Activated CD4-positive, alpha-beta memory T cell treated with anti-CD3 and anti-CD28 coated beads for 36 hours (primary cell): ENCODE data around the gene SH3TC2. TPM values are rescaled to one million over a fixed set of nuclear protein-coding genes. Genes with fewer than 3 reads are reported as not detected.

Experiments used
- CTCF ChIA-PET: fragments of 350-600 bp; sonication (Branson Sonifier 250); formaldehyde crosslinking; loops from one replicate; lab custom pipeline; 2021; ENCODE audit warnings: antibody characterized with exemption, inconsistent platforms; lab: Charles Lee
- POLR2A ChIA-PET: fragments of 350-600 bp; sonication (Branson Sonifier 250); formaldehyde crosslinking; loops from one replicate; lab custom pipeline; 2021; ENCODE audit warnings: antibody characterized with exemption; lab: Charles Lee
- DNase-seq: peaks from one replicate; pipeline ENCODE4 v3.0.0-alpha.2; 2020
- H3K27ac Mint-ChIP-seq: one replicate; pipeline ENCODE4 v1.8.0; 2021; ENCODE audit warnings: mixed read lengths
- H3K27me3 Mint-ChIP-seq: one replicate; pipeline ENCODE4 v1.8.0; 2021; ENCODE audit warnings: mixed read lengths
- H3K36me3 Mint-ChIP-seq: one replicate; pipeline ENCODE4 v1.8.0; 2021; ENCODE audit warnings: mixed read lengths
- H3K4me1 Mint-ChIP-seq: one replicate; pipeline ENCODE4 v1.8.0; 2021; ENCODE audit warnings: low read depth, mixed read lengths
- H3K4me3 Mint-ChIP-seq: one replicate; pipeline ENCODE4 v1.8.0; 2021; ENCODE audit warnings: mild to moderate bottlenecking, mixed read lengths
- H3K9me3 Mint-ChIP-seq: one replicate; pipeline ENCODE4 v1.8.0; 2021; ENCODE audit warnings: mixed read lengths
- intact Hi-C: fragments of 100-400 bp; cut with micrococcal nuclease; formaldehyde crosslinking; loops from one replicate; pipeline ENCODE4 v1.15.1; 2023
- total RNA-seq, 2 experiments: library from RNA; stranded (reverse); gene quantifications; one replicate each; pipeline ENCODE4 v1.2.3, GENCODE V29; 2021

The SH3TC2 gene
- total RNA-seq, 2 experiments from 2014 or later = not detected

GRCh38 chr5:149054416-149054815, 8.4 kb downstream of the SH3TC2 start:
- ChIA-PET CTCF (no interaction called here), POLR2A (no interaction called here)
- H3K9me3 Mint-ChIP-seq = no peaks in the 10 kb centered on the region
- peaks cover 2% of the 10 kb centered on the region for H3K27me3 Mint-ChIP-seq
- no peaks in the 10 kb centered on the region for H3K4me1 Mint-ChIP-seq
- H3K4me3 Mint-ChIP-seq = no peak overlapping the region
- H3K36me3 Mint-ChIP-seq = no peaks in the 10 kb centered on the region
- intact Hi-C loops = no loop called here
- DNase-seq = no peak
- no peak overlapping the region for H3K27ac Mint-ChIP-seq

DNA sequence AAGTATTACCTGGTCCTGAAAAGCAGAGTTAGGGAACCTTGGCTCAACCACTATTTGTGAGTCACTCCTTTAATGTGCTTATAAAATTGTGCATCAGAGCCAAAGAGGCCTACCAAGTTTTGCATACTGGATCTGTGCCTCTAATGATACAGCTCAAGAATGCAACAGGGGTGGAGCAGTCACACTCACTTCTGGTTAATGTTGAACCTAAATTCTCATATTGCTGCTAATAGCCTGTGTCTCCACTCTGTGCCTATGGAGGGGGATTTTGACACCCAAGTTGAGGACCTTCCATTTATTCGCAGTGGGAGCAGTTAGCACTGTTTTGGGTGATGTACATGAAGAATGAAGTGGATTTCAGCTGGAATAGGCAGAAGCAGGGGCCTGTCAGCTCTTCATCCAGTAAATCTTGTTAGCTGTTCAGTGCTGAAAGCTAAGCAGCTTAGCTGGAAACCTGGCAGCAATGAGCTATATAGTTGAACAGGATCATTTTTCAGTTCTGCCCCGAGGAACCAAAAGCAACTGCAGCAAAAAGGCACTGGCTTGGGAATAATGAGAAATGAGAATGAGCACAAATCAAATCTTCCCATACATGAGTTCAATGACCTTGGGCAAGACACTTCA, 9.7 kb downstream of the SH3TC2 start:
- DNase-seq = no peak
- no peaks in the 10 kb centered on the region for H3K36me3 Mint-ChIP-seq
- no peaks in the 10 kb centered on the region for H3K9me3 Mint-ChIP-seq
- CTCF ChIA-PET = interaction anchor here (1.3 kb wide), 1 partner anchor 17 kb away, joined by 5 read pairs; no protein-coding TSS in a partner anchor
- peaks cover 2% of the 10 kb centered on the region for H3K27me3 Mint-ChIP-seq
- H3K4me1 Mint-ChIP-seq = no peaks in the 10 kb centered on the region
- no peak overlapping the region for H3K4me3 Mint-ChIP-seq
- POLR2A ChIA-PET = no interaction called here
- H3K27ac Mint-ChIP-seq = no peak overlapping the region
- intact Hi-C loops = no loop called here

DNA sequence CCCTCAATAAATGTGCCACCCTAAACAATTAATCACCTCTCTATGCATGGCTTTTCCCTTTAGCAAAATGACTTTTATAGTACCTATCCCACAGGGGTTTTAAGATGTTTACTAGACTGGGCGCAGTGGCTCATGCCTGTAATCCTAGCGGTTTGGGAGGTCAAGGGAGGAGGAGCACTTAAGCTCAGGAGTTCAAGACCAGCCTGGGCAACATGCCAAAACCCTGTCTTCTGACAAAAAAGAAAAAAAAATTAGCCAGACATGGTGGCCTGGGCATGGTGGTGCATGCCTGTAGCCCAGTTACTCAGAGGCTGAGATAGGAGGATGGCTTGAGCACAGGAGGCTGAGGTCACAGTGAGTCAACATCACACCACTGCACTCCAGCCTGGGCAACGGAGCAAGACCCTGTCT, 13.5 kb downstream of the SH3TC2 start:
- no peak overlapping the region for H3K4me3 Mint-ChIP-seq
- no peaks in the 10 kb centered on the region for H3K36me3 Mint-ChIP-seq
- H3K4me1 Mint-ChIP-seq = no peaks in the 10 kb centered on the region
- DNase-seq = no peak
- H3K9me3 Mint-ChIP-seq = no peaks in the 10 kb centered on the region
- no peak overlapping the region for H3K27ac Mint-ChIP-seq
- POLR2A ChIA-PET = no interaction called here
- CTCF ChIA-PET = no interaction called here
- intact Hi-C loops = no loop called here
- H3K27me3 Mint-ChIP-seq = peaks cover 2% of the 10 kb centered on the region

DNA sequence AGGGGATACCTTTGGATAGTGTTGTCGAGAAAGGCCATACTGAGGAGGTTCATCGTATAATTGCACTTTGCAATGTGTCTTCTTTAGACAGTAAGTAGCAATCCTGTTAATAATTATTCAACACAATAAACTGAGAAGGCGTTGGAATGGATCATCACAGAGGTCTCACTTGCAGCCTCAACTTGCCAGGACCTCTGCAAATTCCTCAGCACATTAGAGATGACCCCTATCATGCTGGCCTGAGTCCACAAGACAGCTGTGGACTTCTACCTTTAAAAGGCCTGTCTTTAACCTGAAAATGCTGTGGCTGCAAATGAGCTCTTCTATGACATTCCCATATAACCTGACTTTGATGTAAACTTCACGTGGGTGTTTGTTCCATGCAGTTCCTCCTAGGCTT, 14.1 kb downstream of the SH3TC2 start:
- intact Hi-C loops = no loop called here
- no peaks in the 10 kb centered on the region for H3K4me1 Mint-ChIP-seq
- CTCF ChIA-PET = no interaction called here

DNA sequence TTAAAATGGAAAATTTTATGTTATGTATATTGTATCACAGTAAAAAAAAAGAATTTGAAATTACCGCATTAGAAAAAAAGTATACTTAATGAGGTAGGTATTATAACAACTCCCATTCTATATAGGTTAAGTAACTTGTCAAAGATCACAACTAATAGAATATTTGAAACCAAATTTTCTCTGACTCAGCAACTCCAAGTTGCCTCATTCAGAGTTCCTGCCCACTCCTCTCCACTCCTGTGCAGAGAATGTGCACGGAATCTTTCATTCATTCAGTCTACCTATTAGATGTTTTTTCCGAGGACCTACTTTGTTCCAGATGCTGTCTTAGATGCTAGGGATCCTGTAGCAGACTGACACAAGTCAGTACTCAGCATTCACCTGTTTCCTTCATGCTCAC, 15.4 kb downstream of the SH3TC2 start:
- H3K27ac Mint-ChIP-seq = no peak overlapping the region
- CTCF ChIA-PET = no interaction called here

More for the DNA sequence above, 14.1 kb downstream of the SH3TC2 start:
- POLR2A ChIA-PET = no interaction called here
- Mint-ChIP-seq H3K27ac (no peak overlapping the region), H3K9me3 (no peaks in the 10 kb centered on the region), H3K27me3 (peaks cover 2% of the 10 kb centered on the region), H3K4me3 (no peak overlapping the region), H3K36me3 (no peaks in the 10 kb centered on the region)
- no peak for DNase-seq

GRCh38 chr5:149046196-149046829, 16.5 kb downstream of the SH3TC2 start:
- Mint-ChIP-seq H3K9me3 (no peaks in the 10 kb centered on the region), H3K4me3 (no peak overlapping the region), H3K27ac (no peak overlapping the region), H3K4me1 (no peaks in the 10 kb centered on the region), H3K27me3 (peaks cover 2% of the 10 kb centered on the region), H3K36me3 (no peaks in the 10 kb centered on the region)
- intact Hi-C loops = no loop called here
- CTCF ChIA-PET = interaction anchor here (0.5 to 1.5 kb wide), 3 partner anchors 11 to 305 kb away, joined by 3 to 11 read pairs (median 3); no protein-coding TSS in a partner anchor
- DNase-seq = no peak
- POLR2A ChIA-PET = no interaction called here

More for the DNA sequence above, 15.4 kb downstream of the SH3TC2 start:
- Mint-ChIP-seq H3K4me1 (no peaks in the 10 kb centered on the region), H3K27me3 (peaks cover 2% of the 10 kb centered on the region), H3K9me3 (no peaks in the 10 kb centered on the region), H3K36me3 (no peaks in the 10 kb centered on the region), H3K4me3 (no peak overlapping the region)
- no peak for DNase-seq
- POLR2A ChIA-PET = no interaction called here
- intact Hi-C loops = no loop called here

DNA sequence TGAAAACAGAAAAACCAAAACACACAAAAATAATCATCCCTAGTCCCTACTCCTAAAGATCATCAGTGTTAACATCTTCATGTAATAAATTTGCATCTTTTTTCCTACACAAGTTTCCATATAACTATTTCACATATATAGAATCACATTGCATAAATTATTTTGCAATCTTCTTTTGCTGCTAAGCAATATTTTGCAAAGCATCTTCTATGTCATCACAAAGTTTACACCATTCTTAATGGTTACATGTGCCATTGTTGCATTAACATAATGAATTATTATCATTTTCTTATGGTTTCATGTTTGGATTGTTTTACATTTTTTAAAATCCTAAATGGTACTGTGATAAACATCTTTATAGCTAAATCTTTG, 17.8 kb downstream of the SH3TC2 start:
- Mint-ChIP-seq H3K4me1 (no peaks in the 10 kb centered on the region), H3K27ac (no peak overlapping the region), H3K27me3 (peaks cover 2% of the 10 kb centered on the region), H3K4me3 (no peak overlapping the region), H3K36me3 (no peaks in the 10 kb centered on the region), H3K9me3 (no peaks in the 10 kb centered on the region)
- ChIA-PET POLR2A (no interaction called here), CTCF (interaction anchor here (1.5 kb wide), 1 partner anchor 10 kb away, joined by 11 read pairs; no protein-coding TSS in a partner anchor)
- intact Hi-C loops = no loop called here
- DNase-seq = no peak

DNA sequence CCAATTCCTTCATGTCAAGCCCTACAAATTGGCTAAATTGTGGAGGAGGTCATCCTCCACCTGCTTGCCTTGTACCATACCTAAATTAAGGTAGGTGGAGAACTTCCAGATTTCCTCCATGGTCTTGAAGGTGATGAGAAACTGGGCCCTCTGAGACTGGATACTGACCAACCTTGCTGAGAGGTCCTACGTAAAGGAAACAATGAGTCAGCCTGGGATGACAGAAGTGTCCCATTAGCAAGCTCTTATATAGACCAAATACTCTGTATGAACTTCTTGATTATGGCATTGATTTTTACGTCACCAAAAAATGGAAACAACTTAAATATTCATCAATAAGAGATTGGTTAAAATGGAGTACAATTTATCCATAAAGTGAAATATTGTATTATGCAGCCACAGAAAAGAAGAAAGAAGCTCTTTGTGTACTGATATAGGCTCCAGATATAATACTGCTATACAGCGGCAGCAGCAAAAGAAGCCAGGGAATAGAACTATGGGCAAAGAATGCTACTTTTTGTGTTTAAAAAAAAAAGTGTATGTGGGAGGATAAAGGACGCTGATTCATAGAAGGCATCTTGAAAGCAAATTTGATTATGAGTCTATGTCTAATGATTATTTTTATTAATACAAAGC, 18.3 kb downstream of the SH3TC2 start:
- Mint-ChIP-seq H3K9me3 (no peaks in the 10 kb centered on the region), H3K4me1 (no peaks in the 10 kb centered on the region), H3K27me3 (no peaks in the 10 kb centered on the region), H3K36me3 (no peaks in the 10 kb centered on the region), H3K27ac (no peak overlapping the region), H3K4me3 (no peak overlapping the region)
- ChIA-PET POLR2A (no interaction called here), CTCF (interaction anchor here (1.5 kb wide), 1 partner anchor 9 kb away, joined by 11 read pairs; no protein-coding TSS in a partner anchor)
- DNase-seq = no peak
- intact Hi-C loops = no loop called here

- no peaks in the 10 kb centered on the region for H3K36me3 Mint-ChIP-seq
- CTCF ChIA-PET = interaction anchor here (0.6 kb wide), 1 partner anchor 416 kb away, joined by 5 read pairs; no protein-coding TSS in a partner anchor
- no peaks in the 10 kb centered on the region for H3K4me1 Mint-ChIP-seq
- H3K9me3 Mint-ChIP-seq = no peaks in the 10 kb centered on the region
- no peaks in the 10 kb centered on the region for H3K27me3 Mint-ChIP-seq
- no peak overlapping the region for H3K27ac Mint-ChIP-seq
- POLR2A ChIA-PET = no interaction called here
- H3K4me3 Mint-ChIP-seq = no peak overlapping the region
- no peak for DNase-seq
- intact Hi-C loops = no loop called here
Measured at GRCh38 chr5:149043641-149044040, 19.2 kb downstream of the SH3TC2 start.

DNA sequence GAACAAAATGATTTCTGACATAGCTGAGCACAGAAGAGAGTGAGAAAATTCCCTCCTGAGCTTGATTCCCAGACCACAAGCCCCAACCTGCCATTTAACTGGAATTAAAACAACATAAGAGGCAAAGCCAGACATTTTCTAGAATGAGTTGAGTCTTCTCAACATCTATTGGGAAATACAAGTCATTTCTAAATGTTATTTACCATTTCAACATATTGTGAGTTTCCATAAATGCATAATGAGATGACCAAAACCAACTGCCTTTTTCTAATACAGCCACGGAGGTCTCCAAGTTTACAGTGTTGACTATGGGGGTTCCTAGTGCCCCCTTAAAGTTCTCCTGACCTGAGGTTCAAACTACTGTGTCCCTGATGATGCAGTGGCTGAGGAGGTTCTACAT, 20.0 kb downstream of the SH3TC2 start:
- Mint-ChIP-seq H3K27ac (no peak overlapping the region), H3K9me3 (no peaks in the 10 kb centered on the region), H3K4me3 (no peak overlapping the region), H3K36me3 (no peaks in the 10 kb centered on the region), H3K27me3 (no peaks in the 10 kb centered on the region), H3K4me1 (peaks cover 3% of the 10 kb centered on the region)
- intact Hi-C loops = no loop called here
- POLR2A ChIA-PET = no interaction called here
- CTCF ChIA-PET = interaction anchor here (0.6 kb wide), 1 partner anchor 415 kb away, joined by 5 read pairs; no protein-coding TSS in a partner anchor
- no peak for DNase-seq

DNA sequence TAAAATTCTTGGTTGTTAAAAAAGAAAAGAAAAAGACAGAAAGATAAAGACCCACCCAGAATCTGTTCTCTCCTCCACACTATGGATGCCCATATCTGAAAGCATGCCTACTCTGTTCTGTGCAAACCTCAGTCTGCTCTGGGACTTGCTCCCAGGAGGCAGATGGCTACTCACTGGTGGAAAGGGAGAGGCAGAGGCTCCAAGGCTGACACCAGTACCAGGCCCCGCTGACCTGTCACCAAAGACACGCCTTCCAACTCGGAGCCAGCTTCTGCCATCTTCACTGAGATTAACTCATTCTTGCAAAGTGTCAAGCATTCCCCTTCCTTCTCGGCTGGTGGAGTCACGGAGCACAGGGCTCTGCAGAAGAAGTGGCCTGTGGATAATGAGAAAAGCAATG, 21.6 kb downstream of the SH3TC2 start:
- DNase-seq = no peak
- no peaks in the 10 kb centered on the region for H3K36me3 Mint-ChIP-seq
- CTCF ChIA-PET = no interaction called here
- H3K27me3 Mint-ChIP-seq = no peaks in the 10 kb centered on the region
- intact Hi-C loops = no loop called here
- POLR2A ChIA-PET = no interaction called here
- H3K4me3 Mint-ChIP-seq = no peak overlapping the region
- no peaks in the 10 kb centered on the region for H3K9me3 Mint-ChIP-seq
- H3K27ac Mint-ChIP-seq = no peak overlapping the region
- H3K4me1 Mint-ChIP-seq = peaks cover 19% of the 10 kb centered on the region

- no peak for DNase-seq
- H3K9me3 Mint-ChIP-seq = no peaks in the 10 kb centered on the region
- POLR2A ChIA-PET = no interaction called here
- peaks cover 27% of the 10 kb centered on the region for H3K4me1 Mint-ChIP-seq
- no peaks in the 10 kb centered on the region for H3K27me3 Mint-ChIP-seq
- no peak overlapping the region for H3K4me3 Mint-ChIP-seq
- H3K36me3 Mint-ChIP-seq = no peaks in the 10 kb centered on the region
- intact Hi-C loops = no loop called here
- no peak overlapping the region for H3K27ac Mint-ChIP-seq
- CTCF ChIA-PET = interaction anchor here (9.2 kb wide), 1 partner anchor 303 kb away, joined by 393 read pairs; no protein-coding TSS in a partner anchor
Measured at GRCh38 chr5:149040421-149040820, 22.4 kb downstream of the SH3TC2 start.
